Retinal pigment epithelial cell (primary cell): ENCODE measurements around the gene TRMU.

Experiments used
- DNase-seq: peaks from one replicate; pipeline ENCODE4 v3.0.0-alpha.2; 2010; ENCODE audit warnings: low read depth
- H3K4me3 ChIP-seq: 2 replicates; pipeline ENCODE4 v1.5.1; 2011; ENCODE audit warnings: mild to moderate bottlenecking, low read length, control low read depth, moderate library complexity
- TF ChIP-seq, protein P1 (sequence below): conservative IDR thresholded peaks from 2 replicates; pipeline ENCODE4 v1.5.1; 2011; ENCODE audit warnings: low read depth, low read length, control low read depth, inconsistent platforms

TRMU gene

DNA sequence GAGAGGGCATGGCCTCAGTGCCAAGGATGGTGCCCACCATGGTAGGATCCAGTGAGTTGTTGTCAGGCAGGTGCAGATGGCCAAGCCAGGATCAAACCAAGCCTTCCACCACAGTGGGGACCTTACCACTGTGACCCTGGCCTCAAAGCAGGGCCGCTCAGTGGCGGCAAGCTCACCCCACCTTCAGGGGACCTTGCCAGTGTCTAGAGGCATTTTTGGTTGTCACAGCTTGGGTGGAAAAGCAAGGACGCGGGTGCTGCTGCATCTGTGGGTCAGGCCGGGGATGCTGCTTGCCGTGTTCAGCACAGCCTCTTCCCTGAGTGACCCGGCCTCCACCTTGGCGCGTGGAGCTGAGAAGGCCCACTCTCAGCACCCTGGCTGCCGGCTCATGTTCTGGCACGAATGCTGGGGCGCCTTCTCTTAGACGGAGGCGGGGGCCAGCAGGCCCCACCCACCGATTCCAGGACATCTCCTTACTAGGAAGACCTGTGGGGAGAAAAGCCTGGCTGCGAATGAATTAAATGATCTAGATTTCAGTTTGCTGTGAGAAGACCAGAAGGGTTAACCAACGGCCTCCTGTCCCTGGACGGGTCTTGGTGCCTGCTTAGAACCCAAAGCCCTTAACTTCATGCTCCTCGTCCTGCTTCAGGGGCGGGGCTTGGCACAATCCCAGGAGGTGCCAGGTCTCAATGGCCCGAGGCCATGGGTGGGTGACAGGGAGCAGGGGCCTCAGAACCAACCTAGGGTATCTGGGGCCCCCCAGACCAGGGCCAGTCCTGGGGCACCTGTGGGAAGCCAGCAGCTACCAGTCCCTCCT lies 18.9 kb downstream of the TRMU start:
- no peak for DNase-seq
- H3K4me3 ChIP-seq, result no peak overlapping the region
- TF ChIP-seq, protein P1, sequence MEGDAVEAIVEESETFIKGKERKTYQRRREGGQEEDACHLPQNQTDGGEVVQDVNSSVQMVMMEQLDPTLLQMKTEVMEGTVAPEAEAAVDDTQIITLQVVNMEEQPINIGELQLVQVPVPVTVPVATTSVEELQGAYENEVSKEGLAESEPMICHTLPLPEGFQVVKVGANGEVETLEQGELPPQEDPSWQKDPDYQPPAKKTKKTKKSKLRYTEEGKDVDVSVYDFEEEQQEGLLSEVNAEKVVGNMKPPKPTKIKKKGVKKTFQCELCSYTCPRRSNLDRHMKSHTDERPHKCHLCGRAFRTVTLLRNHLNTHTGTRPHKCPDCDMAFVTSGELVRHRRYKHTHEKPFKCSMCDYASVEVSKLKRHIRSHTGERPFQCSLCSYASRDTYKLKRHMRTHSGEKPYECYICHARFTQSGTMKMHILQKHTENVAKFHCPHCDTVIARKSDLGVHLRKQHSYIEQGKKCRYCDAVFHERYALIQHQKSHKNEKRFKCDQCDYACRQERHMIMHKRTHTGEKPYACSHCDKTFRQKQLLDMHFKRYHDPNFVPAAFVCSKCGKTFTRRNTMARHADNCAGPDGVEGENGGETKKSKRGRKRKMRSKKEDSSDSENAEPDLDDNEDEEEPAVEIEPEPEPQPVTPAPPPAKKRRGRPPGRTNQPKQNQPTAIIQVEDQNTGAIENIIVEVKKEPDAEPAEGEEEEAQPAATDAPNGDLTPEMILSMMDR, result no peak

DNA sequence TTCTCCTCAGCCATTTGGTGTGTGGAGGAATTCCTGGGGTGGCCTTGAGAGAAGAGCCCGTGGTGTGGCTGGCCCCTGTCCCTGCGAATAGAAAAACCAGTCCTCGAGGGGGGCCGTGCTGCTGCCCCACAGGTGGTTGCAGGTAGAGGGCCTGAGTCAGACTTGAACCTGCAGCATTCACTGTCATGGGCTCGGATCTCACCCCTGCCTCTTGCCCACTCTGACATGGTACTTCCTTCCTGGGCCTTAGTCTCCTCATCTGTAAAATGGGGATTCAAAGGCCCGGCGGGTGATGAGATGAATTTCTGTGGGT lies 19.4 kb downstream of the TRMU start:
- no peak for DNase-seq
- TF ChIP-seq, protein P1, result no peak

DNA sequence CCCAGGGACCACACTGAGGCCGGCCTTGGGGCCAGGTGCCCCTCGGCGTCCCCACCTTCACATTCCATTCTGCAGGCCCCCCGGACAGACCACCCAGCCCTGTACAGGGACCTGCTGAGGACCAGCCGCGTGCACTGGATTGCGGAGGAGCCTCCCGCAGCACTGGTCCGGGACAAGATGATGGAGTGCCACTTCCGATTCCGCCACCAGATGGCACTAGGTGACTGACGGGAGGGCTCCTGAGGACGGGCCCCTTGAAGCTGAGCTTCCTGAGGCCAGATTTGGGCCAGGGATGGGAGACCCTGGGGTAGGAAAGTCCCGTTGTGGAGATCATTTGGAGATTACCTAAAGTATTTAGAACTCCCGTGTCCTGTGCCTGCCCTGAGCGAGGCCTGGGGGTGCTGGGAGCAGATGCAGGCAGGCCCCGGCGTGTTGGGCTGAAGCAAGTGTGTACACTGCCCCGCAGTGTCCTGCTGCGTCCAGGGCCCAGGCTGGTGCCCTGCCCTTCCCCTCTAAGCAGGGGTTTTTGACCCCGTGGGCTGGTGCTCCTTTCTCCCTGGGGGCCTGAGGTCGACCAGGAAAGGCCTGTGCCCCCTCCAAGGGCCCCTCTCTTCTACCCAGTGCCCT lies 20.0 kb downstream of the TRMU start:
- no peak overlapping the region for H3K4me3 ChIP-seq
- no peak for DNase-seq
- TF ChIP-seq, protein P1, result peak; percentile 85

More for the DNA sequence above, 19.4 kb downstream of the TRMU start:
- H3K4me3 ChIP-seq, result no peak overlapping the region

DNA sequence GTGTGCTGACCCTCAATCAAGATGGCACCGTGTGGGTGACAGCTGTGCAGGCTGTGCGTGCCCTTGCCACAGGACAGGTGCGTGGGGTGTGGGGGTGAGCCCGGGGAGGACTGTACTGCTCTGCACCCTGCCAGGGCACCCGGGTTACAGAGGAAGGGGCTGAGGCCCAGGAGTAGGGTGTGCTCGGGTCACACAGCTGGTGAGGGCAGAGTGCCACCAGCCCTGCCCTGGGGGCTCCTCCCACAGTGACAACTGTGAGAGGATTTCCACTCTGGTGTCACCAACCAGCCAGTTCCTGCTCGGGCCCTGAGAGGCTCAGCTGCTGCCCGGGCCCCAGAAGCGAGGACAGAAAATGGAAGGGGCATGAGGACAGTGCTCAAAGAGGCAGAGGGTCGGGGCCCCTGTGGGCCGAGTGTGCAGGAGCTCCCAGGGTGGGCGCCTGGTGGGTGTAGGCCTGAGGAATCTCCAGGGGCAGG lies 20.5 kb downstream of the TRMU start:
- H3K4me3 ChIP-seq, result no peak overlapping the region
- TF ChIP-seq, protein P1, result no peak
- DNase-seq, result no peak

DNA sequence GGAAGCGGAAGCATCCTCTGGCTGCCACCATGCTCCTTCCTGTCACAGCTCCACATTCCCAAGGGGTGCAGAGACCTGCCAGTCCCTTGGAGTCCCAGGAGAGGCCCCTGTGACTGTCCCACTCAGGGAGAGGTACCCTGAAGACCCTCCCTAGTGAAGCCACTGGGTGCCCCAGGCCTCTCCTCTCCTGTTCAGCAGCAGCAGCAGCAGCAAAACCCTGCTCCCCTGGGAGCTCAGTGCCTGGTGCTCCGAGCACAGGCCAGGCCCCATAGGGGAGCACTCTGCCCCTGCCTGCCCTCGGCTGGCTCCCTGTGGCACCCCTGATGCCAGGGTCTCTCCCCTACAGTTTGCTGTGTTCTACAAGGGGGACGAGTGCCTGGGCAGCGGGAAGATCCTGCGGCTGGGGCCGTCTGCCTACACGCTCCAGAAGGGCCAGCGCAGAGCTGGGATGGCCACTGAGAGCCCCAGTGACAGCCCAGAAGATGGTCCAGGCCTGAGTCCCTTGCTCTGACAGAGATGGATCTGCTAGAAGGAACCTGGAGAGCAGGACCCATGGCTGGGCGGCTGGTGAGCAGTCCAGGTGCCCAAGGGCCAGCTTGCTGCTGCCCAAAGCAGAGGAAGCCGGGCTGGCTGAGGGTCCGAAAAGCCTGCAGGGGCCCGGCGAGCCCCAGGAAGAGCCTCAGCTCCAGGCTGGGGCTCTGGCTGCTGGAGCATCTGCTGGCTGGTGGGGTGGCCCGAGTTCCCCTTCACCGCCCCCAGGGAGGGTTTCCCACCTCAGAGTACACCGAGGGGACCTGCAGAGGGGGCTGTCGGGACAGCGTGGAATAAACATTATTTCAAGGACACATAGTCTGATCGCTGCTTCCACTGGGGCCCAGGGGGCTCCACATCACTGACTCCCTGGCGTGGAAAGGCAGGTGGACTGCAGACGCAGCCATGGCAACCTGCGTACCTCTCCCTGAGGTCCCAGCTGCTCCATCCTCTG lies 21.3 kb downstream of the TRMU start:
- H3K4me3 ChIP-seq, result no peak overlapping the region
- TF ChIP-seq, protein P1, result no peak
- DNase-seq, result no peak

DNA sequence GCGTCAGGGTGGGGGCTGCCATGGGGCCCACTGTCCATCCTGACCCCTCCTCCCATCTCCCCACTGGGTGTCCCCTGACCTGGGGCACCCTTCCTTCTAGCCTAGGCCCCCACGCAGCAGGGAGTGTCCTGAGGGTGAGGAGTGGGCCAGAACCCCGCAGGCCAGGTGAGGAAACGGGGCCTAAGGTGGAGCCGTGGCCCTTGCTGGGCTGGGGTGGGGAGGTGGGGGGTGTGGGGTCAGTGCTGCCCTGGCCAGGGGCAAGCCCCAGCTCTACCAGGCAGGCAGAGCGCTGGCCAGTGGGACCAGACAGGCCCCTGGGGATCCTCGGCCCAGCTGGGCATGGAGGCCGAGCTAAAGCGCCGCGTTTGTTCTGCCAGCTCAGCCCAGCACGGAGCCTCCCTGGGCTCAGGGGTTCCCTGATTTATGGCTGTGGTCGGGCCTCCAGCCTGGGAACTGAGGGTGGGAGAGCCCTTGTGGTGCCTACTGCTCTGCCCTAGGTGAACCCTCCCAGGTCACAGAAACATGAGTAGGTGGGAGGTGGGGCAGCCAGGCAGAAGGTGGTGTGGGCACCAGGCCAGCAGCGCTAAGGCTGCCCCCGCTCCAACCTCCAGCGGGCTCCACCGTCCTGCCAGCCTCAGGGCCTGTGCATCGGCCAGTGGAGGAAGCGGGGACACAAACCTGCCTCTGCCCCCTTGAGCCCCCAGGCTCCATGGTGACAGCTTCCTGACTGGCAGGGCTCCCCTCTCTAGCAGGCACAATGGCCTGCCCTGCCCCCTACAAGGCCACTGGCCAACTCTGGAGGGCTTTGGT lies 22.4 kb downstream of the TRMU start:
- no peak for DNase-seq
- H3K4me3 ChIP-seq, result no peak overlapping the region
- TF ChIP-seq, protein P1, result no peak
